GM15510 (cell line): ENCODE data around the gene TERF2IP.

ENCODE experiments used
- POLR2A ChIP-seq: IDR thresholded peaks from 3 replicates; pipeline ENCODE4 v1.6.1; 2011; ENCODE audit warnings: borderline replicate concordance; ENCODE audit not compliant: insufficient read length; ENCODE audit errors: extremely low read depth

TERF2IP gene

DNA sequence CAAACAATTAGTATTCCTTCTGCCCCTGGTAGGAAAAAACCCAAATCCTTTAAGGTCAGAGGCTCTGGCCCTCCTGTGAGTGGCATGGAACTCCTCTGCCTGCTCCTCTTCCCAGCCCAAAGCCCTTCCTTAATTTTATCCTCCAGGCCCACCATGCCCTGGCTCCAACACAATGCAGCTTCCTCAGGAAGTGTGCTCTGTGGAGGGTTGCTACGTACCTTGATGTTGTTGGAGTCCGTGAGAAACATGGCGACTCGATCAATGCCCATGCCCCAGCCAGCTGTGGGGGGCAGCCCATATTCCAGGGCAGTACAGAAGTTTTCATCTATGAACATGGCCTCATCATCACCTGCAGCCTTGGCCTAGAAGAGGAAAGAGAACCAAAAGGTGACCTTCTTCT, 19.2 kb upstream of the TERF2IP start:
- no peak for TF ChIP-seq POLR2A

- TF ChIP-seq POLR2A, result no peak
These were observed 18.4 kb upstream of the TERF2IP start for GRCh38 chr16:75629132-75629531.

DNA sequence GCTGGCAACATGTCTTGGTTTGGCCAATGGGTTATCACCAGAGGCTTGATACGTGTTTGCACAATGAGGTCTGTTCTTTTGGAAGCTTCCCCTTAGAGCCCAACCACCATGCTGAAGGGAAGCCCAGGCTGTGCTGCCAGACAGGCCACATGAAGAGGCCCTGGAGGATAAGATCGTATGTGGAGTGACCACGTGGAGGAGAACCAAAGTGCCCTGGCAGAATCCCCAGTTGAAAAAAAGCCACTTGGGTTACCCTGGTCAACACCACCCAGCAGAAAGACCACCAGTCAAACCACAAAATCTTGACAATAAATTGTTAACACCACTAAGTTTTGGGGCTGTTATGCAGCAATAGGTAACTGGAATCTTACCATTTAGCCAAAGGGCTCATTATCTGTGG, 17.5 kb upstream of the TERF2IP start:
- TF ChIP-seq POLR2A, result no peak

GRCh38 chr16:75632857-75633256, 14.7 kb upstream of the TERF2IP start:
- no peak for TF ChIP-seq POLR2A

GRCh38 chr16:75635036-75635435, 12.5 kb upstream of the TERF2IP start:
- TF ChIP-seq POLR2A, result no peak

GRCh38 chr16:75640598-75640997, 7.0 kb upstream of the TERF2IP start:
- no peak for TF ChIP-seq POLR2A

GRCh38 chr16:75644240-75645012, 3.1 kb upstream of the TERF2IP start:
- no peak for TF ChIP-seq POLR2A

GRCh38 chr16:75647112-75647491, 471 bp upstream of the TERF2IP start:
- TF ChIP-seq POLR2A, result no peak

- TF ChIP-seq POLR2A, result peak; percentile 43
These were observed 898 bp downstream of the TERF2IP start for GRCh38 chr16:75648265-75649076.

DNA sequence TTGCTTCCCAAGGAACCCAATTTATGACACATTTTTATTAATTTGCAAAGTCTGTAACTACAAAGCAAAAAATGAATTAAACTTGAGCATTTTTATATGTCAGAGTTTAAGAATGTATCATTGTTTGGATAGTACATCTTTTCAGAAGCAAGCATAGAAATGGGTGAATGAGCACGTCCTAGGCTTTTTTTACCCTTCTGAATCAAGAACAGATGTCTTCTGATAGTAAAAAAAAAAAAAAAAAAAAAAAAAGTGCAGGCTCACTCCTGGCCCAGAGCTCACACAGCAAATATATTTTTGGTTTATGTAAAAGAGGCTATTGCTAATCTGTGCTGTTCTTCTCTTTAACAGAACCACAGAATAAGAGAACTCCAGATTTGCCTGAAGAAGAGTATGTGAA, 6.3 kb downstream of the TERF2IP start:
- no peak for TF ChIP-seq POLR2A

- no peak for TF ChIP-seq POLR2A
These were observed 10.6 kb downstream of the TERF2IP start for GRCh38 chr16:75658175-75658574.

DNA sequence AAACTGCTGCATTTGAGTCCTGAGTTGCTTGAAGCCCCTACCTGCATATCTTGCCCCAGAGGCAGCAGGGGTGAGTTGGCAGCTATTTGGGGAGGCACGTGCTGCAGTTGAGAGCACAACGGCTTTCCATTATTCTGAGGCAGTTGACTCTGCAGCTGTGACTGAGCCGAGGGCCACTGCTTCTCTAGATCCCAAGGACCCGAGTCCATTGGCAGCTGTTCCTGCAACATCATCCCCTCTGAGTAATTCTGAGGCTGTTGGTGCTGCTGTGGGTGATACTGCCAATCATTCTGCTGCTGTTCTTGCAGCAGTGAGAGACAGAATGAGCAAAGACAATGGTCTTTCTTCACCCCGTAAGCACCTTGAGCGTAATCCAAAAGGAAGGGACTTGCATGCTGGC, 12.7 kb downstream of the TERF2IP start:
- no peak for TF ChIP-seq POLR2A

DNA sequence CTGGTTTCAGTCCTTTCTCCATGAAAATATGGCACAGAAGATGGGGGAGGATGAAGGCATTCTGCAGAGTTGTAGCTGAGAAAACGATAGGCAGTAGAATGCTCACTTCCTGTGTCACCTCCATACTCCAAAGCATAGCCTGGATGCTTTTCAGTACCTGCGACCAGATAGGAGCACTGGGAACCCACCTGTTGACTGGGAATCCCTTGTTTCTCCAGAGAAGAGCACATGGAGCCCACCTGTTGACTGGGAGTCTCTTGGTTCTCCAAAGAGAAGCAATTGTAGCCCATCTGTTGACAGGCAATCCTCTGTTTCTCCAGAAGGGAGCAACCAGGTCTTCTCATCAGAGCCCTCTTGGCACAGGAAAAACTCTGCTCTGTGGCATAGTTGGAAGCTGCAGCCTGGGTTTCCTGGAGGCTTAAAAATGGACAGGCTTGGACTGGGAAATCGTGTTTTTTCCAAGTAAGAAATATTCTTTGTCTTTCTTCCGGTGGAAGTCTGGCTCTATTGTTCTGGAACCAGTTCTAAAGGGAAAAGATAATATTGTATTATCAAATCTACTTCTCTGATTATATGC, 13.2 kb downstream of the TERF2IP start:
- TF ChIP-seq POLR2A, result no peak

DNA sequence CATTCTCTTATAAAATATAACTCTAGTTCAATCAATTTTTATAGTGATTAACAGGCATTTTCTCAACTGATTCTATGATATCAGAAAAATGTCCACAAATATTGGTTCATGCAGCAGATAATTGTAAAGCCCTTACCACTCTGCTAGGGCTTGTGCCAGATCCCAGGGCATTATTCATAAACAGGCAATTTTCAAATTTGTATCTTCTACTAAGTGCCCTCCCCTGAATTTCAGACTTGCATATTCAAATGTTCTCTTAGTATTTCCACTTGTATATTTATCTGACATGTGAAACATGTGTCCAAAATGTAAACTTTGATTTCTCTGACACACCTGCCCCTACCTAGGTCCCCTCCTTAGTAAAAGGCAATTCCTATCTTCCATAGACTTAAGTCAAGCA, 19.9 kb downstream of the TERF2IP start:
- no peak for TF ChIP-seq POLR2A

- TF ChIP-seq POLR2A, result no peak
These were observed 29.3 kb downstream of the TERF2IP start, which contains the start of gene CPHXL2 for GRCh38 chr16:75676909-75677308. Gene CPHXL2, minus strand, starts transcription at chr16:75677009. Its CDS starts 10 bp downstream, at chr16:75676999.
